H1 (cell line): ENCODE results near the gene PSME1. TPM values are rescaled to one million over a fixed set of nuclear protein-coding genes. Genes with fewer than 3 reads are reported as not detected.

Source experiments
- ASH2L ChIP-seq: fragments of 200-600, 300-600 bp; sonication (generic); IDR thresholded peaks from one replicate; pipeline ENCODE4 v1.7.1; 2017; ENCODE audit warnings: low read length
- BRCA1 ChIP-seq: IDR thresholded peaks from 2 replicates; pipeline ENCODE4 v1.6.1; 2012; ENCODE audit warnings: low read depth, low read length, improper control_type of control experiment
- CEBPB ChIP-seq: IDR thresholded peaks from 2 replicates; pipeline ENCODE4 v1.6.1; 2012; ENCODE audit warnings: low read depth, low read length
- CREB1 ChIP-seq: IDR thresholded peaks from 2 replicates; pipeline ENCODE4 v1.6.1; 2012; ENCODE audit warnings: inconsistent platforms
- CTCF ChIP-seq, 3 experiments: IDR thresholded peaks; 1 replicate in 2 of 3; 2 replicates in 1 of 3; pipeline versions ENCODE4 v1.5.1 to v1.6.1; 2011; ENCODE audit warnings: low read length in 3 of 3, mild to moderate bottlenecking in 3 of 3, inconsistent platforms in 2 of 3, low read depth in 1 of 3, moderate library complexity in 1 of 3; ENCODE audit not compliant: insufficient read depth in 1 of 3; ENCODE audit errors: control extremely low read depth in 1 of 3
- EP300 ChIP-seq, 2 experiments: IDR thresholded peaks; 1 replicate in 1 of 2; 2 replicates in 1 of 2; pipeline ENCODE4 v1.6.1; 2011 to 2012; ENCODE audit warnings: low read depth in 2 of 2, low read length in 2 of 2, mild to moderate bottlenecking in 2 of 2, borderline replicate concordance in 1 of 2, inconsistent platforms in 1 of 2, moderate library complexity in 1 of 2
- EZH2 ChIP-seq: fragments of 200-600 bp; sonication (generic); IDR thresholded peaks from 2 replicates; pipeline ENCODE4 v1.7.1; 2012; ENCODE audit warnings: low read depth, mild to moderate bottlenecking, moderate library complexity, low read length, inconsistent platforms; ENCODE audit not compliant: severe bottlenecking
- HDAC2 ChIP-seq, 2 experiments: fragments of 300-600 bp in 1 of 2; sonication (generic) in 1 of 2; IDR thresholded peaks; 2 replicates each; pipeline ENCODE4 v1.6.1; 2011 to 2012; ENCODE audit warnings: low read depth in 2 of 2, low read length in 2 of 2, mild to moderate bottlenecking in 2 of 2, moderate library complexity in 2 of 2, borderline replicate concordance in 1 of 2, inconsistent platforms in 1 of 2
- JUN ChIP-seq: IDR thresholded peaks from 2 replicates; pipeline ENCODE4 v1.6.1; 2011; ENCODE audit warnings: low read depth, mild to moderate bottlenecking, improper control_type of control experiment, low read length
- KDM1A ChIP-seq: fragments of 200-600, 300-600 bp; sonication (generic); IDR thresholded peaks from 2 replicates; pipeline ENCODE4 v1.7.1; 2016; ENCODE audit warnings: mild to moderate bottlenecking, low read length, borderline replicate concordance
- KDM4A ChIP-seq: IDR thresholded peaks from one replicate; pipeline ENCODE4 v1.7.1; 2012; ENCODE audit warnings: low read depth, mild to moderate bottlenecking, moderate library complexity, low read length, inconsistent platforms; ENCODE audit not compliant: severe bottlenecking
- KDM5A ChIP-seq: fragments of 200-600 bp; IDR thresholded peaks from 2 replicates; pipeline ENCODE4 v1.7.1; 2012; ENCODE audit warnings: mild to moderate bottlenecking, low read length, inconsistent platforms, mixed read lengths
- MAX ChIP-seq: IDR thresholded peaks from 2 replicates; pipeline ENCODE4 v1.6.1; 2012; ENCODE audit warnings: inconsistent platforms
- PHF8 ChIP-seq: fragments of 200-600 bp; sonication (generic); conservative IDR thresholded peaks from 2 replicates; pipeline ENCODE4 v1.7.1; 2012; ENCODE audit warnings: low read depth, mild to moderate bottlenecking, inconsistent platforms, low read length, moderate library complexity
- POLR2AphosphoS5 ChIP-seq: IDR thresholded peaks from 2 replicates; pipeline ENCODE4 v1.6.1; 2011; ENCODE audit warnings: low read depth, low read length
- SRF ChIP-seq: IDR thresholded peaks from 2 replicates; pipeline ENCODE4 v1.6.1; 2011; ENCODE audit warnings: mild to moderate bottlenecking, low read depth, low read length, moderate library complexity
- TBP ChIP-seq: IDR thresholded peaks from 2 replicates; pipeline ENCODE4 v1.6.1; 2011; ENCODE audit warnings: low read depth, low read length, improper control_type of control experiment
- YY1 ChIP-seq: IDR thresholded peaks from 2 replicates; pipeline ENCODE4 v1.6.1; 2011; ENCODE audit warnings: low read depth, mild to moderate bottlenecking, low read length
- ZNF274 ChIP-seq: IDR thresholded peaks from 2 replicates; pipeline ENCODE4 v1.7.0; 2012; ENCODE audit warnings: low read length, borderline replicate concordance; ENCODE audit errors: extremely low read depth
- polyA plus RNA-seq, 7 experiments: library from polyadenylated mRNA; depleted of rRNA in 3 of 7; stranded (reverse) in 5 of 7; unstranded in 2 of 7; fragments of >200 nt in 5 of 7; fragments of 200-250 nt in 2 of 7; gene quantifications; 1 replicate in 5 of 7; 2 replicates in 1 of 7; 4 replicates in 1 of 7; pipeline versions ENCODE4 v1.2.1 to v1.2.3, GENCODE V29; 2011 to 2013; ENCODE audit warnings: missing spikeins in 2 of 7, mixed read lengths in 2 of 7
- total RNA-seq: library from RNA; stranded (reverse); fragmentation: NEBNext Ultra II Directional; extraction: Animal tissue kit (Norgen Biotek cat#: 25700); gene quantifications from 2 replicates; pipeline ENCODE4 v1.2.1, GENCODE V29; 2021
- TF ChIP-seq, protein P1 (sequence below): IDR thresholded peaks from 2 replicates; pipeline ENCODE4 v1.6.1; 2012; ENCODE audit warnings: inconsistent platforms

Gene PSME1
- total and polyA plus RNA-seq, 2 of the 8 experiments (the other 6 are each of a cell fraction or from before 2014, with no cell fraction given) = 74.9 to 85.9 TPM

GRCh38 chr14:24093901-24094840 lies 41.8 kb upstream of the PSME1 start, which contains the start of gene PCK2 (continued):
- no peak for TF ChIP-seq ZNF274
- TF ChIP-seq CEBPB = peak; percentile 90
- TF ChIP-seq CREB1 = peak; percentile 7; the same call in 1 of the 2 replicates
- no peak for TF ChIP-seq BRCA1
- TF ChIP-seq TBP = peak; percentile 91; the same call in 1 of the 2 replicates
- TF ChIP-seq YY1 = peak; percentile 61; the same call in 1 of the 2 replicates
- no peak for TF ChIP-seq KDM4A
- no peak for TF ChIP-seq ASH2L
- TF ChIP-seq POLR2AphosphoS5 = peak; percentile 77
- TF ChIP-seq SRF = no peak
- no peak for TF ChIP-seq JUN
- TF ChIP-seq HDAC2 (IDR thresholded peaks at IDR 0.05; ENCODE audit: borderline replicate concordance in 1 of 2, low read depth in 2 of 2, low read length in 2 of 2) = no peak
- peak; percentile 67 for TF ChIP-seq PHF8
- no peak for TF ChIP-seq CTCF (IDR thresholded peaks at IDR 0.05; ENCODE audit: control extremely low read depth in 1 of 3, insufficient read depth in 1 of 3, low read depth in 1 of 3, low read length in 3 of 3)
- peak in 1 of 2 experiments; percentile 80; a peak in 1 of 3 replicates for TF ChIP-seq EP300 (IDR thresholded peaks at IDR 0.05; ENCODE audit: borderline replicate concordance in 1 of 2, low read depth in 2 of 2, low read length in 2 of 2)
- TF ChIP-seq KDM5A = no peak
- TF ChIP-seq EZH2 = no peak
- no peak for TF ChIP-seq KDM1A
- TF ChIP-seq MAX = peak; percentile 60
- TF ChIP-seq, protein P1, sequence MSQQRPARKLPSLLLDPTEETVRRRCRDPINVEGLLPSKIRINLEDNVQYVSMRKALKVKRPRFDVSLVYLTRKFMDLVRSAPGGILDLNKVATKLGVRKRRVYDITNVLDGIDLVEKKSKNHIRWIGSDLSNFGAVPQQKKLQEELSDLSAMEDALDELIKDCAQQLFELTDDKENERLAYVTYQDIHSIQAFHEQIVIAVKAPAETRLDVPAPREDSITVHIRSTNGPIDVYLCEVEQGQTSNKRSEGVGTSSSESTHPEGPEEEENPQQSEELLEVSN = peak; percentile 65; the same call in 1 of the 2 replicates
